NCI-H1048 (cell line): ENCODE data around the gene THOC7.

Experiments
- DNase-seq: peaks from one replicate; lab custom pipeline; 2025; lab: John Stamatoyannopoulos, UW

Gene THOC7

GRCh38 chr3:63842127-63842526 is 21.5 kb downstream of the THOC7 start:
- DNase-seq = no peak

GRCh38 chr3:63841704-63842103 is 21.9 kb downstream of the THOC7 start:
- DNase-seq = no peak

GRCh38 chr3:63832395-63832794 is 31.2 kb downstream of the THOC7 start:
- no peak for DNase-seq

- DNase-seq = no peak
Observed at GRCh38 chr3:63830526-63830925, 33.1 kb downstream of the THOC7 start.

GRCh38 chr3:63824309-63824708 is 39.3 kb downstream of the THOC7 start:
- DNase-seq = no peak

- no peak for DNase-seq
Observed at GRCh38 chr3:63819151-63819398, 44.5 kb downstream of the THOC7 start, which contains the start of gene C3orf49. C3orf49 (plus strand) TSS chr3:63819299; CDS start chr3:63819472, 173 bp downstream.

GRCh38 chr3:63818282-63819150 is 45.1 kb downstream of the THOC7 start:
- peak; percentile 8 for DNase-seq

GRCh38 chr3:63817225-63817624 is 46.4 kb downstream of the THOC7 start:
- no peak for DNase-seq

GRCh38 chr3:63814237-63814636 is 49.4 kb downstream of the THOC7 start:
- no peak for DNase-seq

- no peak for DNase-seq
Observed at GRCh38 chr3:63809607-63810006, 54.0 kb downstream of the THOC7 start.

GRCh38 chr3:63808633-63809032 is 55.0 kb downstream of the THOC7 start:
- DNase-seq = no peak

- no peak for DNase-seq
Observed at GRCh38 chr3:63807961-63808565, 55.5 kb downstream of the THOC7 start.

GRCh38 chr3:63803911-63804310 is 59.7 kb downstream of the THOC7 start:
- no peak for DNase-seq

- DNase-seq = no peak
Observed at GRCh38 chr3:63800097-63800496, 63.5 kb downstream of the THOC7 start.

GRCh38 chr3:63798949-63799348 is 64.7 kb downstream of the THOC7 start:
- no peak for DNase-seq

GRCh38 chr3:63798544-63798943 is 65.1 kb downstream of the THOC7 start:
- no peak for DNase-seq

GRCh38 chr3:63795438-63795837 is 68.2 kb downstream of the THOC7 start:
- no peak for DNase-seq

GRCh38 chr3:63791974-63792373 is 71.6 kb downstream of the THOC7 start:
- no peak for DNase-seq
